ENCODE data around the gene VSTM5. TPM values are rescaled to one million over a fixed set of nuclear protein-coding genes. Genes with fewer than 3 reads are reported as not detected.
"Not testable (repeated sequence)": the region's sequence is repeated elsewhere in the genome, so short reads cannot be mapped to it uniquely, and the experiment has no call there.

VSTM5 gene
- polyA plus RNA-seq, 4 donors = 1.5 to 2.2 TPM; not detected in 2

- not testable (repeated sequence) for H3K4me3 ChIP-seq (ENCODE audit: low read depth in 1 of 3, low read length in 3 of 3); FAIRE-seq; H3K27ac ChIP-seq (ENCODE audit: low read depth in 1 of 3, low read length in 2 of 3); H3K36me3 ChIP-seq (ENCODE audit: control insufficient read depth in 3 of 3, insufficient read depth in 2 of 3, low read depth in 1 of 3, low read length in 3 of 3); H3K4me1 ChIP-seq (ENCODE audit: control insufficient read depth in 3 of 3, insufficient read depth in 2 of 3, low read depth in 1 of 3, low read length in 2 of 3); DNase-seq; H3K27me3 ChIP-seq (ENCODE audit: control insufficient read depth in 3 of 3, insufficient read depth in 3 of 3, low read length in 3 of 3)
- H3K9me3 ChIP-seq (ENCODE audit: control insufficient read depth in 2 of 2, insufficient read depth in 1 of 2, low read depth in 1 of 2, low read length in 1 of 2) = peaks cover 0 to 17% of the 10 kb centered on the region in 2 donors
- WGBS, 3 donors = 86 to 98% (median 90%) methylated on average over 3 of the region's 3 CpGs
Observed at GRCh38 chr11:93774560-93774959, 75.9 kb downstream of the VSTM5 start.

- H3K36me3 ChIP-seq (ENCODE audit: control insufficient read depth in 3 of 3, insufficient read depth in 2 of 3, low read depth in 1 of 3, low read length in 3 of 3) = no peaks in the 10 kb centered on the region
- no peak for FAIRE-seq
- peaks cover 0 to 17% of the 10 kb centered on the region in 2 donors for H3K9me3 ChIP-seq (ENCODE audit: control insufficient read depth in 2 of 2, insufficient read depth in 1 of 2, low read depth in 1 of 2, low read length in 1 of 2)
- no peak for DNase-seq
- H3K4me3 ChIP-seq (ENCODE audit: low read depth in 1 of 3, low read length in 3 of 3) = no peak overlapping the region
- no peaks in the 10 kb centered on the region for H3K4me1 ChIP-seq (ENCODE audit: control insufficient read depth in 3 of 3, insufficient read depth in 2 of 3, low read depth in 1 of 3, low read length in 2 of 3)
- H3K27ac ChIP-seq (ENCODE audit: low read depth in 1 of 3, low read length in 2 of 3) = no peak overlapping the region
- H3K27me3 ChIP-seq (ENCODE audit: control insufficient read depth in 3 of 3, insufficient read depth in 3 of 3, low read length in 3 of 3) = no peaks in the 10 kb centered on the region
- 88 to 90% (median 89%) methylated on average over 10 of the region's 10 CpGs for WGBS, 3 donors
Observed at GRCh38 chr11:93773601-93774200, 76.7 kb downstream of the VSTM5 start.

- H3K4me1 ChIP-seq (ENCODE audit: control insufficient read depth in 3 of 3, insufficient read depth in 2 of 3, low read depth in 1 of 3, low read length in 2 of 3) = no peaks in the 10 kb centered on the region
- FAIRE-seq = no peak
- peaks cover 0 to 17% of the 10 kb centered on the region in 2 donors for H3K9me3 ChIP-seq (ENCODE audit: control insufficient read depth in 2 of 2, insufficient read depth in 1 of 2, low read depth in 1 of 2, low read length in 1 of 2)
- WGBS, 3 donors = 88 to 92% (median 92%) methylated on average over 3 of the region's 3 CpGs
- no peak overlapping the region for H3K27ac ChIP-seq (ENCODE audit: low read depth in 1 of 3, low read length in 2 of 3)
- no peak for DNase-seq
- H3K4me3 ChIP-seq (ENCODE audit: low read depth in 1 of 3, low read length in 3 of 3) = no peak overlapping the region
- no peaks in the 10 kb centered on the region for H3K36me3 ChIP-seq (ENCODE audit: control insufficient read depth in 3 of 3, insufficient read depth in 2 of 3, low read depth in 1 of 3, low read length in 3 of 3)
- no peaks in the 10 kb centered on the region for H3K27me3 ChIP-seq (ENCODE audit: control insufficient read depth in 3 of 3, insufficient read depth in 3 of 3, low read length in 3 of 3)
Observed at GRCh38 chr11:93773045-93773477, 77.4 kb downstream of the VSTM5 start.

GRCh38 chr11:93772123-93772522 is 78.3 kb downstream of the VSTM5 start:
- Histone ChIP-seq H3K36me3 (ENCODE audit: control insufficient read depth in 3 of 3, insufficient read depth in 2 of 3, low read depth in 1 of 3, low read length in 3 of 3) (no peaks in the 10 kb centered on the region), H3K9me3 (ENCODE audit: control insufficient read depth in 2 of 2, insufficient read depth in 1 of 2, low read depth in 1 of 2, low read length in 1 of 2) (peaks cover 0 to 19% of the 10 kb centered on the region in 2 donors), H3K27ac (ENCODE audit: low read depth in 1 of 3, low read length in 2 of 3) (no peak overlapping the region), H3K4me1 (ENCODE audit: control insufficient read depth in 3 of 3, insufficient read depth in 2 of 3, low read depth in 1 of 3, low read length in 2 of 3) (no peaks in the 10 kb centered on the region), H3K4me3 (ENCODE audit: low read depth in 1 of 3, low read length in 3 of 3) (no peak overlapping the region), H3K27me3 (ENCODE audit: control insufficient read depth in 3 of 3, insufficient read depth in 3 of 3, low read length in 3 of 3) (no peaks in the 10 kb centered on the region)
- no peak for DNase-seq
- no peak for FAIRE-seq
- WGBS, 3 donors = 96 to 100% (median 98%) methylated on average over 4 of the region's 4 CpGs

GRCh38 chr11:93770160-93770559 is 80.3 kb downstream of the VSTM5 start:
- WGBS, 3 donors = 21 to 41% (median 26%) methylated on average over 1 of the region's 1 CpG
- H3K9me3 ChIP-seq (ENCODE audit: control insufficient read depth in 2 of 2, insufficient read depth in 1 of 2, low read depth in 1 of 2, low read length in 1 of 2) = peaks cover 0 to 21% of the 10 kb centered on the region in 2 donors
- H3K27me3 ChIP-seq (ENCODE audit: control insufficient read depth in 3 of 3, insufficient read depth in 3 of 3, low read length in 3 of 3) = no peaks in the 10 kb centered on the region
- FAIRE-seq (no peak), DNase-seq (no peak)
- H3K4me3 ChIP-seq (ENCODE audit: low read depth in 1 of 3, low read length in 3 of 3) = no peak overlapping the region
- no peak overlapping the region for H3K27ac ChIP-seq (ENCODE audit: low read depth in 1 of 3, low read length in 2 of 3)
- H3K36me3 ChIP-seq (ENCODE audit: control insufficient read depth in 3 of 3, insufficient read depth in 2 of 3, low read depth in 1 of 3, low read length in 3 of 3) = peaks cover 0 to 2% (median 0%) of the 10 kb centered on the region in 3 donors
- H3K4me1 ChIP-seq (ENCODE audit: control insufficient read depth in 3 of 3, insufficient read depth in 2 of 3, low read depth in 1 of 3, low read length in 2 of 3) = no peaks in the 10 kb centered on the region

Other genes with a start within 250 kb of the VSTM5 start
- gene CEP295, start 188.9 kb downstream of the VSTM5 start, polyA plus RNA-seq = 10 to 100 TPM in 1 of 4 donors, 1 to 10 TPM in 3; 5.4 to 14.8 (median 6.3) TPM
- 100 to 1,000 TPM in 1 of 4 donors, 10 to 100 TPM in 3; 45.9 to 147 (median 69.8) TPM for gene TAF1D, start 109.1 kb downstream of the VSTM5 start, polyA plus RNA-seq
- 100 to 1,000 TPM in 1 of 4 donors, 10 to 100 TPM in 3; 26.3 to 106 (median 62.2) TPM for gene C11orf54, start 108.9 kb downstream of the VSTM5 start, polyA plus RNA-seq
- gene MED17, start 66.3 kb downstream of the VSTM5 start, polyA plus RNA-seq = 10 to 100 TPM in 2 of 4 donors, 1 to 10 TPM in 2; 8.5 to 32.7 (median 11.0) TPM
- under 1 TPM in 1 of 4 donors, not detected in 3; 0.74 TPM for gene HEPHL1, start 170.7 kb upstream of the VSTM5 start, polyA plus RNA-seq

Data from small intestine (tissue), 7 donors.